DOHH2 (cell line): ENCODE data around the gene ALOXE3.

Experiments used
- H3F3A ChIP-seq: fragments of 200-600 bp; sonication (generic), shearing (Covaris generic); 2 replicates; pipeline ENCODE4 v1.6.0; 2016; ENCODE audit warnings: antibody characterized with exemption, mild to moderate bottlenecking; ENCODE audit not compliant: control insufficient read depth, insufficient read depth
- H3K27ac ChIP-seq: fragments of 200-600 bp; sonication (generic); 2 replicates; pipeline ENCODE4 v1.5.1; 2014; ENCODE audit warnings: low read depth, mild to moderate bottlenecking, low read length, moderate library complexity
- H3K27me3 ChIP-seq: fragments of 200-600 bp; sonication (generic); 2 replicates; pipeline ENCODE4 v1.6.1; 2014; ENCODE audit warnings: mild to moderate bottlenecking, low read length, mixed read lengths; ENCODE audit not compliant: control insufficient read depth
- H3K36me3 ChIP-seq: fragments of 200-600 bp; sonication (generic); 2 replicates; pipeline ENCODE4 v1.6.1; 2014; ENCODE audit warnings: mild to moderate bottlenecking, low read length, moderate library complexity, mixed read lengths; ENCODE audit not compliant: control insufficient read depth
- H3K4me1 ChIP-seq: fragments of 200-600 bp; sonication (generic); 2 replicates; pipeline ENCODE4 v1.6.1; 2014; ENCODE audit warnings: mild to moderate bottlenecking, low read length, mixed read lengths; ENCODE audit not compliant: control insufficient read depth
- H3K4me2 ChIP-seq: fragments of 200-600 bp; sonication (generic); 2 replicates; pipeline ENCODE4 v1.6.0; 2014; ENCODE audit warnings: mild to moderate bottlenecking, low read length, moderate library complexity
- H3K4me3 ChIP-seq: fragments of 200-600 bp; sonication (generic); 2 replicates; pipeline ENCODE4 v1.5.1; 2014; ENCODE audit warnings: mild to moderate bottlenecking, low read length, mixed read lengths
- H3K79me2 ChIP-seq: fragments of 200-600 bp; sonication (generic); 2 replicates; pipeline ENCODE4 v1.6.1; 2014; ENCODE audit warnings: mild to moderate bottlenecking, low read length, mixed read lengths; ENCODE audit not compliant: control insufficient read depth
- H3K9me2 ChIP-seq: fragments of 200-600 bp; sonication (generic); replicated peaks from 2 replicates; pipeline ENCODE4 v1.6.1; 2014; ENCODE audit warnings: mild to moderate bottlenecking, low read length, mixed read lengths; ENCODE audit not compliant: control insufficient read depth
- H3K9me3 ChIP-seq: fragments of 200-600 bp; sonication (generic); 2 replicates; pipeline ENCODE4 v1.6.1; 2014; ENCODE audit warnings: antibody characterized with exemption, low read length, mixed read lengths; ENCODE audit not compliant: control insufficient read depth, insufficient read depth
- H4K20me1 ChIP-seq: fragments of 200-600 bp; sonication (generic); 2 replicates; pipeline ENCODE4 v1.6.0; 2014; ENCODE audit warnings: low read depth, mild to moderate bottlenecking, antibody characterized with exemption, low read length, moderate library complexity; ENCODE audit not compliant: control insufficient read depth, insufficient read depth
- EZH2phosphoT487 ChIP-seq: fragments of 200-600 bp; sonication (generic); IDR thresholded peaks from 2 replicates; pipeline ENCODE4 v1.6.1; 2017; ENCODE audit warnings: borderline replicate concordance, mild to moderate bottlenecking, antibody characterized with exemption, low read length, moderate library complexity, mixed read lengths
- TF ChIP-seq, protein P1 (sequence below): fragments of 200-600 bp; sonication (generic); IDR thresholded peaks from one replicate; pipeline ENCODE4 v1.5.1; 2014; ENCODE audit warnings: antibody characterized with exemption, mild to moderate bottlenecking, low read depth, low read length; ENCODE audit not compliant: poor library complexity, severe bottlenecking

ALOXE3 gene

GRCh38 chr17:8162233-8162996, 44.1 kb upstream of the ALOXE3 start, which contains the start of gene VAMP2:
VAMP2 (minus strand) TSS chr17:8162948; CDS start chr17:8162879, 69 bp downstream.
- H3K9me2 ChIP-seq, result no peaks in the 10 kb centered on the region
- TF ChIP-seq, protein P1, sequence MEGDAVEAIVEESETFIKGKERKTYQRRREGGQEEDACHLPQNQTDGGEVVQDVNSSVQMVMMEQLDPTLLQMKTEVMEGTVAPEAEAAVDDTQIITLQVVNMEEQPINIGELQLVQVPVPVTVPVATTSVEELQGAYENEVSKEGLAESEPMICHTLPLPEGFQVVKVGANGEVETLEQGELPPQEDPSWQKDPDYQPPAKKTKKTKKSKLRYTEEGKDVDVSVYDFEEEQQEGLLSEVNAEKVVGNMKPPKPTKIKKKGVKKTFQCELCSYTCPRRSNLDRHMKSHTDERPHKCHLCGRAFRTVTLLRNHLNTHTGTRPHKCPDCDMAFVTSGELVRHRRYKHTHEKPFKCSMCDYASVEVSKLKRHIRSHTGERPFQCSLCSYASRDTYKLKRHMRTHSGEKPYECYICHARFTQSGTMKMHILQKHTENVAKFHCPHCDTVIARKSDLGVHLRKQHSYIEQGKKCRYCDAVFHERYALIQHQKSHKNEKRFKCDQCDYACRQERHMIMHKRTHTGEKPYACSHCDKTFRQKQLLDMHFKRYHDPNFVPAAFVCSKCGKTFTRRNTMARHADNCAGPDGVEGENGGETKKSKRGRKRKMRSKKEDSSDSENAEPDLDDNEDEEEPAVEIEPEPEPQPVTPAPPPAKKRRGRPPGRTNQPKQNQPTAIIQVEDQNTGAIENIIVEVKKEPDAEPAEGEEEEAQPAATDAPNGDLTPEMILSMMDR, result no peak
- no peak for TF ChIP-seq EZH2phosphoT487
- peaks cover 7% of the 10 kb centered on the region; the same call in 1 of the 2 replicates for H4K20me1 ChIP-seq
- peak within 1 kb of the TSS; percentile 99 for H3K4me3 ChIP-seq
- H3K27ac ChIP-seq, result peak within 1 kb of the TSS; percentile 69
- no peaks in the 10 kb centered on the region for H3K9me3 ChIP-seq
- H3K27me3 ChIP-seq, result no peaks in the 10 kb centered on the region
- H3K4me2 ChIP-seq, result peak within 1 kb of the TSS; percentile 100
- peaks cover 55% of the 10 kb centered on the region for H3K4me1 ChIP-seq
- peaks cover 18% of the 10 kb centered on the region for H3F3A ChIP-seq
- H3K79me2 ChIP-seq, result peaks cover 34% of the 10 kb centered on the region
- peaks cover 43% of the 10 kb centered on the region for H3K36me3 ChIP-seq

DNA sequence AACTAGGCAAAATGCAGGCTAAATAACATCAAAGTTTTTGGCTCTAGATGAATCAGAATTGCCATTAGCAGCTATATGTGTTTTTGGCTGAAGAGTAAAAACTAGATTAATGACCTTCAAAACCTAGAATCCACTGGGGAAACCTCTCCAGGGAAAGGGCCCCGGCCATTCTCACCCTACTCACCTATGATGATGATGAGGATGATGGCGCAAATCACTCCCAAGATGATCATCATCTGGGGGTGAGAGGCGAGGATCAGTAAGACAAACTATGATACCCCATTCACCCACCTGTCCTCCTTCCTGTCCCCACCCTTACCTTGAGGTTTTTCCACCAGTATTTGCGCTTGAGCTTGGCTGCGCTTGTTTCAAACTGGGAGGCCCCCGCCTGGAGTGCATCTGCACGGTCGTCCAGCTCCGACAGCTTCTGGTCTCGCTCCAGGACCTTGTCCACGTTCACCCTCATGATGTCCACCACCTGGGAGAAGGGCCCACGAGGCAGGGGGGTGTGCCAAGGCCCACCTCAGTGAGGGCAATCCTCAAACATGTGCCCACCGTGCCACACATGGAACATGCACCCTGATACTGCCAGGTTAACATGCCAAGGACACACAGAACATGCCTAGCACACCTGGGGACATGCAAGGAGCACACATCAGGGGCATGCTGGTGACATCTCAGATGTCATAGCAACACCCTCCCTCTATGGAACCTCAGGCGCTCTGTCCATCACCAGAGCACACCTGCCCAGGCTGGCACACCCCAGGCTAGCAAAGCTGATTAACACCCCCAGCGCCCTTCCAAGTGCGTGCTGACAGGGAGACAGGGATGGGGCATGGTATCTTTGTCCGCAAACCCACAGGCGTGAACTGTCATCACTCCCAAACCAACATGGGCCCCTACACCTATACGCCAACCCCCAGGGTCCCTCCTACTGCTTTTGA, 43.2 kb upstream of the ALOXE3 start:
- Histone ChIP-seq H3K9me3 (no peaks in the 10 kb centered on the region), H3K4me2 (peak overlapping the region; percentile 68), H3K79me2 (peaks cover 34% of the 10 kb centered on the region), H3F3A (peaks cover 18% of the 10 kb centered on the region), H3K36me3 (peaks cover 43% of the 10 kb centered on the region), H3K27ac (peak overlapping the region; percentile 63; the same call in 1 of the 2 replicates), H3K4me1 (peaks cover 61% of the 10 kb centered on the region), H3K9me2 (no peaks in the 10 kb centered on the region), H4K20me1 (peaks cover 7% of the 10 kb centered on the region; the same call in 1 of the 2 replicates), H3K4me3 (peak overlapping the region; percentile 99), H3K27me3 (no peaks in the 10 kb centered on the region)
- no peak for TF ChIP-seq EZH2phosphoT487
- TF ChIP-seq, protein P1, result no peak

DNA sequence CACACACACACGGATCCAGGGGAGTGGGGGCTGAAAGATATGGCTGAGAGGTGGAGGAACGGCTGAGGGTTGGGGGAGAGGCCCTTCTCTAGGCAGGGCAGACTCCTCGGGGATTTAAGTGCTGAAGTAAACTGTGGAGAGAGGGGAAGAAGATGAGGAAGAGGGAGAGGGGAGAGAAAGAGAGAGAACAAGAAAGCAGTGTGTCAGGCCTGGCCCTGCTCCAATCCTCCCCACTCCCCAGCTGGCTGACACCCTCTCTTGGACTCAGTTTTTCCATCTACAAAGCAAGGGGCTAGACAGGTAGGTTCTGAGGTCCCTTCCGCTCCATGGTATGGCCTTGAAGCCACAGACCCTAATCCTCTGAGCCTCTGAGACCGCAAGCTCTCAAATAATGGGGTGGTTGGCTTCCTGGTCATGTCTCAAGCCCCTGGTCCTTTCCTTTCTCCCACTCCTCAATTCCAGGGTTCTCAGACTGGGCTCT, 42.5 kb upstream of the ALOXE3 start:
- Histone ChIP-seq H3K36me3 (peaks cover 43% of the 10 kb centered on the region), H3K9me2 (no peaks in the 10 kb centered on the region), H3F3A (peaks cover 18% of the 10 kb centered on the region), H4K20me1 (peaks cover 7% of the 10 kb centered on the region; the same call in 1 of the 2 replicates), H3K4me1 (peaks cover 64% of the 10 kb centered on the region), H3K4me2 (peak overlapping the region; percentile 68), H3K27ac (peak overlapping the region; percentile 20; the same call in 1 of the 2 replicates), H3K79me2 (peaks cover 34% of the 10 kb centered on the region), H3K27me3 (no peaks in the 10 kb centered on the region), H3K4me3 (peak overlapping the region; percentile 99), H3K9me3 (no peaks in the 10 kb centered on the region)
- TF ChIP-seq, protein P1, result no peak
- no peak for TF ChIP-seq EZH2phosphoT487
